Neural crest cell (in vitro differentiated cells): ENCODE measurements around the gene DHX16. TPM values are rescaled to one million over a fixed set of nuclear protein-coding genes. Genes with fewer than 3 reads are reported as not detected.
A peak's percentile ranks its signal among the peaks of the same experiment; 100 is the strongest.

Source experiments
- DNase-seq: peaks from one replicate; pipeline ENCODE4 v3.0.0; 2021; ENCODE audit warnings: low read depth, mixed read lengths, low spot score
- H3K27ac Mint-ChIP-seq: one replicate; pipeline ENCODE4 v1.8.0; 2021; ENCODE audit warnings: mild to moderate bottlenecking, mixed read lengths; ENCODE audit not compliant: unreplicated experiment
- H3K27me3 Mint-ChIP-seq: 2 replicates; pipeline ENCODE4 v1.8.0; 2021; ENCODE audit warnings: low read depth, mild to moderate bottlenecking, mixed read lengths
- H3K36me3 Mint-ChIP-seq: 2 replicates; pipeline ENCODE4 v1.8.0; 2021; ENCODE audit warnings: low read depth, mild to moderate bottlenecking, mixed read lengths
- H3K4me1 Mint-ChIP-seq: 2 replicates; pipeline ENCODE4 v1.8.0; 2021; ENCODE audit warnings: mixed read lengths
- H3K4me3 Mint-ChIP-seq: one replicate; pipeline ENCODE4 v1.8.0; 2021; ENCODE audit warnings: mild to moderate bottlenecking, mixed read lengths
- H3K9me3 Mint-ChIP-seq: 2 replicates; pipeline ENCODE4 v1.8.0; 2021; ENCODE audit warnings: mixed read lengths
- CTCF ChIP-seq: fragments of 200-600 bp; sonication (generic); conservative IDR thresholded peaks from 2 replicates; pipeline ENCODE4 v1.5.0; 2021; ENCODE audit warnings: antibody characterized with exemption, mild to moderate bottlenecking
- total RNA-seq: library from RNA; stranded (reverse); gene quantifications from 2 replicates; pipeline ENCODE4 v1.2.1, GENCODE V29; 2021

DHX16 gene
- total RNA-seq, 1 donor from 2014 or later: 30.3 TPM

- no peak for TF ChIP-seq CTCF
- Mint-ChIP-seq H3K4me3 (peak overlapping the region; percentile 96), H3K4me1 (peaks cover 84% of the 10 kb centered on the region), H3K36me3 (peaks cover 2% of the 10 kb centered on the region), H3K27ac (peak overlapping the region; percentile 97), H3K27me3 (no peaks in the 10 kb centered on the region), H3K9me3 (no peaks in the 10 kb centered on the region)
- DNase-seq: peak; percentile 86
Measured at GRCh38 chr6:30686908-30687658, 14.3 kb upstream of the DHX16 start.

GRCh38 chr6:30686009-30686907 is 13.5 kb upstream of the DHX16 start, which contains the start of gene PPP1R18:
Gene PPP1R18 (minus strand): TSS chr6:30686645. CDS start chr6:30686018, 627 bp downstream.
- Mint-ChIP-seq H3K36me3 (peaks cover 3% of the 10 kb centered on the region), H3K27me3 (no peaks in the 10 kb centered on the region), H3K9me3 (no peaks in the 10 kb centered on the region), H3K27ac (peak within 1 kb of the TSS; percentile 97), H3K4me1 (peaks cover 85% of the 10 kb centered on the region), H3K4me3 (peak within 1 kb of the TSS; percentile 96)
- TF ChIP-seq CTCF: no peak
- no peak for DNase-seq

GRCh38 chr6:30685157-30686008 is 12.6 kb upstream of the DHX16 start:
- H3K4me1 Mint-ChIP-seq: peaks cover 83% of the 10 kb centered on the region
- peaks cover 3% of the 10 kb centered on the region for H3K36me3 Mint-ChIP-seq
- no peak for TF ChIP-seq CTCF
- peak overlapping the region; percentile 96 for H3K4me3 Mint-ChIP-seq
- no peaks in the 10 kb centered on the region for H3K27me3 Mint-ChIP-seq
- no peaks in the 10 kb centered on the region for H3K9me3 Mint-ChIP-seq
- peak overlapping the region; percentile 85 for H3K27ac Mint-ChIP-seq
- no peak for DNase-seq

GRCh38 chr6:30684386-30685156 is 11.8 kb upstream of the DHX16 start:
- Mint-ChIP-seq H3K27ac (peak overlapping the region; percentile 76), H3K9me3 (no peaks in the 10 kb centered on the region), H3K27me3 (no peaks in the 10 kb centered on the region), H3K36me3 (peaks cover 3% of the 10 kb centered on the region), H3K4me3 (peak overlapping the region; percentile 96), H3K4me1 (peaks cover 83% of the 10 kb centered on the region)
- no peak for TF ChIP-seq CTCF
- DNase-seq: no peak
